Astrocyte (in vitro differentiated cells and primary cell): ENCODE measurements around the gene KASH5. TPM values are rescaled to one million over a fixed set of nuclear protein-coding genes. Genes with fewer than 3 reads are reported as not detected.
A peak's percentile ranks its signal among the peaks of the same experiment; 100 is the strongest.

ENCODE experiments used
- DNase-seq: peaks from one replicate; pipeline ENCODE4 v3.0.0-alpha.2; 2010; ENCODE audit warnings: low read depth
- FAIRE-seq: peaks from 2 replicates; lab custom pipeline; 2011; peaks lifted over from hg19 to GRCh38; lab: Jason Lieb, UNC
- H2AFZ ChIP-seq: 2 replicates; pipeline ENCODE4 v1.6.0; 2012; ENCODE audit warnings: low read depth, low read length, inconsistent platforms
- H3K27ac ChIP-seq: 2 replicates; pipeline ENCODE4 v1.5.1; 2011; ENCODE audit warnings: low read depth, low read length, inconsistent platforms
- H3K27me3 ChIP-seq: 2 replicates; pipeline ENCODE4 v1.6.0; 2011; ENCODE audit warnings: low read length, inconsistent platforms; ENCODE audit not compliant: insufficient read depth
- H3K36me3 ChIP-seq: 2 replicates; pipeline ENCODE4 v1.5.1; 2011; ENCODE audit warnings: low read length, inconsistent platforms; ENCODE audit not compliant: insufficient read depth
- H3K4me1 ChIP-seq: 2 replicates; pipeline ENCODE4 v1.5.1; 2011; ENCODE audit warnings: low read length, inconsistent platforms; ENCODE audit not compliant: insufficient read depth
- H3K4me2 ChIP-seq: 2 replicates; pipeline ENCODE4 v1.6.0; 2012; ENCODE audit warnings: low read length, inconsistent platforms
- H3K4me3 ChIP-seq: 2 replicates; pipeline ENCODE4 v1.5.1; 2011; ENCODE audit warnings: low read depth, mild to moderate bottlenecking, low read length, inconsistent platforms; ENCODE audit not compliant: insufficient read depth
- H3K79me2 ChIP-seq: 2 replicates; pipeline ENCODE4 v1.6.0; 2012; ENCODE audit warnings: mild to moderate bottlenecking, low read length, inconsistent platforms; ENCODE audit not compliant: insufficient read depth
- H3K9ac ChIP-seq: 2 replicates; pipeline ENCODE4 v1.6.0; 2012; ENCODE audit warnings: mild to moderate bottlenecking, low read length, inconsistent platforms
- H3K9me3 ChIP-seq: 2 replicates; pipeline ENCODE4 v1.5.1; 2012; ENCODE audit warnings: low read depth, mild to moderate bottlenecking, low read length, inconsistent platforms; ENCODE audit not compliant: insufficient read depth
- H4K20me1 ChIP-seq: 2 replicates; pipeline ENCODE4 v1.6.0; 2012; ENCODE audit warnings: low read length, inconsistent platforms; ENCODE audit not compliant: insufficient read depth
- H3K27ac Mint-ChIP-seq: one replicate; pipeline ENCODE4 v1.8.0; 2021; ENCODE audit warnings: mild to moderate bottlenecking, mixed read lengths; ENCODE audit not compliant: unreplicated experiment
- H3K27me3 Mint-ChIP-seq: one replicate; pipeline ENCODE4 v1.8.0; 2021; ENCODE audit warnings: low read depth, mixed read lengths; ENCODE audit not compliant: unreplicated experiment
- H3K36me3 Mint-ChIP-seq: one replicate; pipeline ENCODE4 v1.8.0; 2021; ENCODE audit warnings: low read depth, mixed read lengths; ENCODE audit not compliant: unreplicated experiment
- H3K4me1 Mint-ChIP-seq: one replicate; pipeline ENCODE4 v1.8.0; 2021; ENCODE audit warnings: low read depth, mixed read lengths; ENCODE audit not compliant: unreplicated experiment
- H3K4me3 Mint-ChIP-seq: one replicate; pipeline ENCODE4 v1.8.0; 2021; ENCODE audit warnings: mild to moderate bottlenecking, moderate library complexity, mixed read lengths; ENCODE audit not compliant: unreplicated experiment
- H3K9me3 Mint-ChIP-seq: one replicate; pipeline ENCODE4 v1.8.0; 2021; ENCODE audit warnings: mild to moderate bottlenecking, mixed read lengths; ENCODE audit not compliant: unreplicated experiment
- CTCF ChIP-seq: IDR thresholded peaks from 2 replicates; pipeline ENCODE4 v1.5.1; 2011; ENCODE audit warnings: low read depth, mild to moderate bottlenecking, inconsistent platforms, low read length, moderate library complexity; ENCODE audit not compliant: insufficient read depth
- EZH2 ChIP-seq: IDR thresholded peaks from 2 replicates; pipeline ENCODE4 v1.6.1; 2012; ENCODE audit warnings: mild to moderate bottlenecking, low read length, inconsistent platforms; ENCODE audit not compliant: insufficient read depth
- total RNA-seq: library from RNA; stranded (reverse); gene quantifications from 2 replicates; pipeline ENCODE4 v1.2.1, GENCODE V29; 2021

Gene KASH5
- total RNA-seq, 1 donor from 2014 or later = not detected

- no peak overlapping the region for H3K9ac ChIP-seq
- Mint-ChIP-seq H3K4me3 (no peak overlapping the region), H3K36me3 (peaks cover 25% of the 10 kb centered on the region), H3K4me1 (peaks cover 14% of the 10 kb centered on the region), H3K27ac (no peak overlapping the region), H3K27me3 (no peaks in the 10 kb centered on the region), H3K9me3 (no peaks in the 10 kb centered on the region)
- FAIRE-seq (no peak), DNase-seq (no peak)
- H3K79me2 ChIP-seq = peaks cover 43% of the 10 kb centered on the region
- no peaks in the 10 kb centered on the region for H3K27me3 ChIP-seq
- H3K4me2 ChIP-seq = peak overlapping the region; percentile 37
- peaks cover 17% of the 10 kb centered on the region for H3K36me3 ChIP-seq
- peaks cover 43% of the 10 kb centered on the region for H4K20me1 ChIP-seq
- no peak overlapping the region for H3K27ac ChIP-seq
- TF ChIP-seq CTCF (no peak), EZH2 (no peak)
- H2AFZ ChIP-seq = no peak overlapping the region
- no peaks in the 10 kb centered on the region for H3K9me3 ChIP-seq
- peaks cover 13% of the 10 kb centered on the region for H3K4me1 ChIP-seq
- H3K4me3 ChIP-seq = no peak overlapping the region
Observed at GRCh38 chr19:49356382-49356781, 31.7 kb upstream of the KASH5 start.

GRCh38 chr19:49357186-49357585 lies 30.9 kb upstream of the KASH5 start:
- FAIRE-seq = no peak

More at GRCh38 chr19:49357186-49357585, 30.9 kb upstream of the KASH5 start:
- H3K4me3 ChIP-seq = no peak overlapping the region
- no peaks in the 10 kb centered on the region for H3K27me3 ChIP-seq
- H3K36me3 ChIP-seq = peaks cover 17% of the 10 kb centered on the region
- no peaks in the 10 kb centered on the region for H3K27me3 Mint-ChIP-seq
- H3K79me2 ChIP-seq = peaks cover 51% of the 10 kb centered on the region
- H3K27ac Mint-ChIP-seq = no peak overlapping the region
- TF ChIP-seq CTCF (no peak), EZH2 (no peak)
- no peaks in the 10 kb centered on the region for H3K9me3 Mint-ChIP-seq
- no peak overlapping the region for H3K4me2 ChIP-seq
- peaks cover 14% of the 10 kb centered on the region for H3K4me1 Mint-ChIP-seq
- H3K36me3 Mint-ChIP-seq = peaks cover 20% of the 10 kb centered on the region
- DNase-seq = no peak
- no peak overlapping the region for H3K27ac ChIP-seq
- no peak overlapping the region for H2AFZ ChIP-seq
- peaks cover 42% of the 10 kb centered on the region for H4K20me1 ChIP-seq
- H3K4me3 Mint-ChIP-seq = peak overlapping the region; percentile 16
- H3K9ac ChIP-seq = no peak overlapping the region
- no peaks in the 10 kb centered on the region for H3K9me3 ChIP-seq
- H3K4me1 ChIP-seq = peaks cover 13% of the 10 kb centered on the region
